WI38 (cell line): ENCODE measurements around the gene HMGCR.

Source experiments
- H3K4me3 ChIP-seq: 2 replicates; pipeline ENCODE4 v1.5.1; 2011; ENCODE audit warnings: low read depth, mild to moderate bottlenecking, control low read depth, low read length
- CTCF ChIP-seq: IDR thresholded peaks from 2 replicates; pipeline ENCODE4 v1.5.1; 2012; ENCODE audit warnings: low read depth, mild to moderate bottlenecking, control low read depth, low read length

HMGCR gene

GRCh38 chr5:75348241-75348640 lies 11.2 kb downstream of the HMGCR start:
- no peak for TF ChIP-seq CTCF
- H3K4me3 ChIP-seq = no peak overlapping the region

- no peak for TF ChIP-seq CTCF
- H3K4me3 ChIP-seq = no peak overlapping the region
Measured at GRCh38 chr5:75349663-75350062, 12.6 kb downstream of the HMGCR start.

GRCh38 chr5:75351139-75351926 lies 14.3 kb downstream of the HMGCR start:
- no peak for TF ChIP-seq CTCF

GRCh38 chr5:75355236-75355635 lies 18.2 kb downstream of the HMGCR start:
- no peak for TF ChIP-seq CTCF
- no peak overlapping the region for H3K4me3 ChIP-seq

More at GRCh38 chr5:75351139-75351926, 14.3 kb downstream of the HMGCR start:
- H3K4me3 ChIP-seq = no peak overlapping the region

GRCh38 chr5:75356719-75357118 lies 19.7 kb downstream of the HMGCR start:
- TF ChIP-seq CTCF = no peak
- H3K4me3 ChIP-seq = no peak overlapping the region

- TF ChIP-seq CTCF = no peak
- H3K4me3 ChIP-seq = no peak overlapping the region
Measured at GRCh38 chr5:75358117-75358516, 21.1 kb downstream of the HMGCR start.

GRCh38 chr5:75361310-75361709 lies 24.3 kb downstream of the HMGCR start:
- no peak overlapping the region for H3K4me3 ChIP-seq
- TF ChIP-seq CTCF = no peak
